Endometrial microvascular endothelial cells (primary cell): ENCODE data around the gene SOX15. TPM values are rescaled to one million over a fixed set of nuclear protein-coding genes. Genes with fewer than 3 reads are reported as not detected.
"Not testable (repeated sequence)": the region's sequence is repeated elsewhere in the genome, so short reads cannot be mapped to it uniquely, and the experiment has no call there.

Source experiments
- in situ Hi-C: cut with HindIII; loops from 2 replicates; pipeline ENCODE4 v1.10.0; 2017; ENCODE audit warnings: low sequenced_read_pairs, low pct_unique_long_range_greater_than_20kb; ENCODE audit errors: inconsistent ontology term
- total RNA-seq: library from RNA; depleted of rRNA; stranded (reverse); fragments of >200 nt; gene quantifications from one replicate; pipeline ENCODE4 v1.2.3, GENCODE V29; 2015; ENCODE audit errors: inconsistent ontology term

SOX15 gene
- not detected for total RNA-seq

DNA sequence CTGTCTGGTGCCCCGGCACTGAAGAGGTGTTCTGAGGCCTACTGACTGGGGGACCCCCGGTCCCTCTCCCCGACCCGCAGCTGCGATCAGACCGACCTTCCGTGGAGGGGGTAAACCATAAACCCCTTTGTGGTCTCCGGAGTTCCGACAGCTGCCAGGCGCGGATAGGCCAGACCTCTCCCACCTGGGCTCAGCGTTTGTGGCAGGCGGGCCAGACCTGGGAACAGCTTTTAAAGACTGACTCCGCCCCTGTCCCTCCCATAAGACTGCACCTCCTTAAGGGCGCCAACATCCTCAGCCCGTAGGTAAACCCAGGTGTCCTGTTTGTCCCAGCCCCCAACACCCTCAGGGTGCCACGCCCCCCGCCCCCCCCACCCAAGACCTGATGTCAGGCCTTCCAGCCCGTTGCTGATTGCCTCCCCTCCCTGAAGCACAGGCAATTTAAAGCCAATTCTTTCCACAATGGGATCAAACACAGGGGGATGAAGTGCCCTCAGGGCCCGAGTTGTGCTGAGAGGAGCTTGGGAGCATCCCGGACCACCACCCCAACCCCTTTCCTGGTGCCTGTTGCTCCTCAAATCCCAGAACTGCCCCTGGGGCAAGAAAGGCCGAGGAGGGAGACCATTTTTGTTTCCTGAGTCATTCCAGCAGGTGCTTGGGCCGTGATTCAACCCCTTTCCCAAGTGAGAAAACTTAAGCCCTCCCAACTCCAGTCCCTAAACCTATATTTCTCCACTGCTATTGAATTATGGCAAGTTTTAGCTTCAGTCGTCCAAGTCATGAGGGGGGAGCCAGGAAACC, at the start of gene SOX15:
TSS of gene SOX15 (minus strand) at position 204 of the 801 bp plus-strand sequence. CDS start 418 bp downstream, outside the sequence.
- in situ Hi-C loops = no loop called here

DNA sequence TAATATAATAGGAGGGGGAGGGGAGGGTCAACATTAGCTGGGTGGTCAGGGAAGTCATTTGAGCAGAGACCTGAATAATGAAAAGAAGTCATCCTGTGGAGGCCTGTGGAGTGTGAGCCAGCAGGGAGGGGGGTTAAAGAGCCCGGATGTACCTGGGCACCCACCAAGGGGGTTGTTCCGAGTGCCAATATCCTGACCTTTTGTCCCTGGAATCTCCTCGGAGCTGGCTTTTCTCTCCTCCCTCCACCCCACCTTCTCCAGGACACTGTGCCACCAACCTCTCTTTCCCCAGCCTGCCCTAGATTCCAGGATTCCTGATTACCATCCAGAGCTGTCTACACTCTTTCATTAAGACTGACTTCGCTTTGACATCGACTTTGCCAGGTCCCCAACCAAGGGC, 46.3 kb upstream of the SOX15 start:
- in situ Hi-C loops = no loop called here

DNA sequence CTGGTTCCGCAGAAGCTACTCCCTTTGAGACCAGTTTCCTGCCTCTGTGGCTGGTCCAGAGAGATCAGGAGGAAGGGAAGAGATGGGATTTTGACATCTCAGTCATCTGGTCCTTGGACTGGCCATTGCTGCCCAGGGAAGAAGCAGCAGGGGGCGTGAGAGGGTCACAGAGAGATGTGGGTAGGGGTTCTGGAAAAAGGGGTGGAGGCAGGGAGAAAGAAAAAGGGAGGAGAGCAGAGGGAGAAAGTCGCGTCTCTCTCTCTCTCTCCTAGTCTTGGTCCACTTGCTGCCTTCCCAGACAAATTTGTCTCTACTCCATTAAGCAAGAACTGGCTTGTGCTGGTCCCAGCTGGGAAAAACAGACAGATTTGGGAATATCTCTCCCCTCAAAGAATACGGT, 44.5 kb upstream of the SOX15 start:
- in situ Hi-C loops = no loop called here

DNA sequence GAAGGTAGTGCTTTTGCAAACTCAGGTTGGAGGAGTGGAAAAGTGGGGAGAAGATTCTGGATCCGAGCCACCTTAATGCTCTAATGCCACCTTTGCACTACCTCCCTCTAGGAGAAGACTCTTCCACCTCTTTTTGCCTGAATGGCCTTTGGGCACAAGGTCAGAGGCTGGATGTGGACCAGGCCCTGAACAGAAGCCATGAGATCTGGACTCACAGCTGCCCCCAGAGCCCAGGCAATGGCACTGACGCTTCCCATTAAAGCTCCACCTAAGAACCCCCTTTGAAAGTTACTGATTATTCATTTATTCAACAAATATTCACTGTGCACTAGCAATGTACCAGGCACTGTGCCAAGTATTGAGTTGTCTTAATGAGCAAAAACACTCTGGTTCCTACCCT, 43.2 kb upstream of the SOX15 start:
- in situ Hi-C loops = no loop called here

DNA sequence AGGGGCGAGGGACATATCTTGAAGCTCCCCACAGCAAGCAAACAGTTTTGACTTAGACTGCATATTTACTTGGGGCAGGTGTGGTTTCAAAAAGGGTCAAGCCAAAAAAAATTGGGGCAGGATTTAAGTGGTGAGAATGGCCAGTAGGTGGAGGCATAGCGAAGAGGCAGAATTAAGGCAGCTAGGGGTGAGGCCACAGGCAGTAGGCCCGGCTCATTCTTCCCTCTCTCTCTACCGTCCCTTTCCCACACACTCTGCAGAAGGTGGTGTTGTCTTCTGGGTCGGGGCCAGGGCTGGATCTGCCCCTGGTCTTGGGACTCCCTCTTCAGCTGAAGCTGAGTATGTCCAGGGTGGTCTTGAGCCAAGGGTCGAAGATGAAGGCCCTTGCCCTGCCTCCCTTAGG, 42.6 kb upstream of the SOX15 start:
- in situ Hi-C loops = no loop called here

DNA sequence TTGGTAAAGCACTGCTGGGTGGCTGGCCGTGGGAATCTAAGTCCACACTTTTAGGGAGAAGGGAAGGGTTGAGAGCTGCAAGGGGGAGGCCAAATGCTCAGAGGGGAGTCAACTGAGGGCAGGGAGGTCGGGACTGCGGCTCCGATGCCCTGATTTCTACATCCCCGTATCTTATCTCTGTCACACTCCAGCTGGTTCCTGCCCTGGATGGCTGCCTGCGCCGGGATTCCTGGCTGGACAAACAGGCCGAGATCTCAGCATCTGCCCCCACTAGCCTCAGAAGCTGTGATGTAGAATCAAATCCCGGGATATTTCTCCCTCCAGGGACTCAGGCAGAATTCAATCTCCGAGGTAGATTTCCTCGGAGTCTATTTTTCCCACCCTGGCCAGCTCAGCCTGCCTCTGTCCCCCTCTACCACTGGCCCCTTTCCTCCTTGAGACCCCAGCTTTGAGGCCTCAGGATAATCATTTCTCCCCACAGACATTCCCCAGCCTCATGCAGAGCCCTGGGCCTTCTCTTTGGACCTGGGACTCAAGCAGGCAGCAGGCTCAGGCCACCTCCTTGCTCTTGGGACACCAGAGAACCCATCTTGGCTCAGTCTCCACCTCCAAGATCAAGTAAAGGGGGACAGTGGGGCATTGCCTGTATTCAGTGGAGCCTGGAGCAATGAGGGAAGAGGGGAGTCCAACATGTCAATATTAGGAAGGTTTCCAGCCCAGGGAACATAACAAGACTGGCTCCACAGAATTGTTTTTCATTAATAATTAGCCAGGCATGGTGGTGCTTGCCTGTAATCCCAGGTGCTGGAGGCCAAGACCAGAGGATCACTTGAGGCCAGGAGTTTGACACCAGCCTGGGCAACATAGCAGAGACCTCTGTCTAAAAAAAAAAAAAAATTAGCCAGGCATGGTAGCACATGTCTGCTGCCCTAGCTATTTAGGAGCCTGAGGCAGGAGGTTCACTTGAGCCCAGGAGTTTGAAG, 41.8 kb upstream of the SOX15 start:
- in situ Hi-C loops = no loop called here

DNA sequence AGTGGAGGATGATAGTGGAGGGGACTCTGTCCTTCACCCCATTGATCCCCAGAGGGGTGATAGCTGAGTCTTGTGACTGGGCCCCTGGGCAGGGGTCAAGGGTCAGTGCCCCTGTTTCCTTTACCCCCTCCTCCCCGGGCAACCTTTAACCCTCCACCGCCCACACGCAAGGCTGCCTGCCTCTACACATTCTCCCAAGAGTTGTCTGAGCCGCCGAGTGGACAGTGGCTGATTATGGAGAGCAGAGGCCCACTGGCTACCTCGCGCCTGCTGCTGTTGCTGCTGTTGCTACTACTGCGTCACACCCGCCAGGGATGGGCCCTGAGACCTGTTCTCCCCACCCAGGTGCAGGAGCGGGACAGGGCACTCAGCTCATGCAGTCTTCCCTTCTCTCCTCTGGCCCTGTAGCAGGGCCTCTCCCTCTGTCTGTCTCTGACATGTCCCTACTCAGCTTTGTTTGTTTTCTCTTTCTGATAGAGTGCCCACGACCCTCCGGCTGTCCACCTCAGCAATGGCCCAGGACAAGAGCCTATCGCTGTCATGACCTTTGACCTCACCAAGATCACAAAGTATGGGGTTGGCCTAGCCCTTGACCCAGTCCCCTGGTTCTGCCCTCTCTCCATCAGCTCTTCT, 40.2 kb upstream of the SOX15 start, which contains the start of gene SHBG:
TSS of gene SHBG (plus strand) at position 197 of the 633 bp plus-strand sequence. CDS start at position 235, 38 bp downstream.
- in situ Hi-C loops = no loop called here

DNA sequence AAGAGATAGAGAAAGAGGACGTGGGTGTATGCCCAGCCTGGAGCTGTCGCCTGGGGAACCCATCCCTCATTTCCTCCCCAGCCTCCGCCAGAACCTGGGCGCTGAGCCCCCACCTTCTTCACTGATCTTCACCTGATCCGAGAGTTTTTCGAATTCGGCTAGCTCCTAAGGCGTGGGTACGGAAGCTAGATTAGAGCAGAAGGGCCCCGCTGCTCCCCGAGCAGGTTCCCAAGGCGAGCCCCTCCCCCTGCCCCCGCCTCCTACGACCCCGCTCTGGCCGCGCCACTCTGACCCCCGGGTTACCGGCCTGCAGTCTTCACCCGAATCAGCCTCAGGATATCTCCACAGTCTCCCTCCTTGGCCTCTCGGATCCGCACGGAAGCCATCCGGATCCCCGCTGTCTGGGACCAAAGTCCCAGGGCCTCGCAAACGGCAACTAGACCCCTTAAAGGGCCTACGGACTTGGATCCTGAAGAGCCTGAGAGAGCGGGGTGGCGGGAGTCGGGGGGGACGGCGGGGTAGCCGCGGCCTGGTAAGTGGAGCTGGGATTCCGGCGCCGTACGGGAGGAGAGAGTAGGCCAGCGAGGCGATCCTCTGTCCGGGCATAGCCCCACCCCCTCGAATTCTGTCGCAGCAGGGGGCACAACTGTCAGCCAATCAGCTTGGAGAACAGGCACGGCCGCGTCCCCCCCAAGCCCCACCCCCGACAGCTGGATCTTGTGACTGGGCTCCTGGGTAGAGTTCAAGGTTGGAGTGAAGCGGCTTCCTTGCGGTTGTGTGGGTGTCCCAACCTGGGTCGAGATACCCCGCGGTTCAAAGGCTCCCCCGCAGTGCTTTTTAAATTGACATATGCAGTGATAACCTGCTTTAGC, 37.6 kb upstream of the SOX15 start, which contains the start of gene SAT2:
TSS of gene SAT2 (minus strand) at position 572 of the 872 bp plus-strand sequence. CDS start at position 386, 186 bp downstream.
- in situ Hi-C loops = no loop called here

DNA sequence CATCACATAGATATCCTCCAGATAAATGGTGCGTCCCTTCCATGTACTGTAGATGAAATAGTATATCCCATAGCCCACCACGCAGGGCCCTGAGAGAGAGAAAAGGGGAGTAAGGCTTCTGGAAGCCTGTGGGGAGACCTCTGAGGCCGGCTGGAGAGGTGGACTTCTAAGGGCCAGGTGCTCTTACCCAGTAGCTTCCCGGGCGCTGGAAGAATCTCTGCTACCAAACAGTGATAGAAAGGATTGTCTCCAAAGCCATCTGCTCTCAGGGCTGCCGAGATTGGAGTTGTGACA, 37.0 kb upstream of the SOX15 start:
- in situ Hi-C loops = no loop called here

DNA sequence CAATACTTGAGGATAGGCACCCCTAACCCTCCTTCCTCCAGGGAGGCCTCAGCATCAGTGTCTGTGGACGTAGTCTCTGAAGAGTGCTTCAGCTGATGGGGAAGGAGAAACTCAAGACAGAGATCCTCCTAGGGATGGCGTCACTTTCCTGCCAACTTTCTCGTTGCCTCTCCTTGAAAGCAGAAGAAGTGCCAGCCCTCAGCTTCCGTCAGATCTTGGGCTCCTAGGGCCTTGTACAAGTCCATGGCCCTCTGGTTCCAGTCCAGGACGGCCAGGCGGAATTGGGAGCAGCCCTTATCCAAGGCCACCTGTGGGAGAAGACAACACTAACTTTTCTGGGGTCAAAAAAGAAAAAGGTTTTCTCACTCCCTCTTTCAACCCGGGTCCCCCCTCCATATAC, 36.4 kb upstream of the SOX15 start:
- in situ Hi-C loops = no loop called here

DNA sequence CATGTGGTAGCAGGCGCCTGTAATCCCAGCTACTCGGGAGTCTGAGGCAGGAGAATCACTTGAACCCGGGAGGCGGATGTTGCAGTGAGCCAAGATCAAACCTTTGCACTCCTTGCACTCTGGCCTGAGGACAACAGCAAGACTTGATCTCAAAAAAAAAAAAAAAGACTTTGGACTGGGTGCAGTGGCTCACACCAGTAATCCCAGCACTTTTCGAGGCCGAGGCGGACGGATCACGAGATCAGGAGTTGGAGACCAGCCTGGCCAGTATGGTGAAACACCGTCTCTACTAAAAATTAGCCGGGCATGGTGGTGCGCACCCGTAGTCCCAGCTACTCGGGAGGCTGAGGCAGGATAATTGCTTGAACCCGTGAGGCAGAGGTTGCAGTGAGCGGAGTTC, 35.9 kb upstream of the SOX15 start:
- in situ Hi-C loops = not testable (repeated sequence)

DNA sequence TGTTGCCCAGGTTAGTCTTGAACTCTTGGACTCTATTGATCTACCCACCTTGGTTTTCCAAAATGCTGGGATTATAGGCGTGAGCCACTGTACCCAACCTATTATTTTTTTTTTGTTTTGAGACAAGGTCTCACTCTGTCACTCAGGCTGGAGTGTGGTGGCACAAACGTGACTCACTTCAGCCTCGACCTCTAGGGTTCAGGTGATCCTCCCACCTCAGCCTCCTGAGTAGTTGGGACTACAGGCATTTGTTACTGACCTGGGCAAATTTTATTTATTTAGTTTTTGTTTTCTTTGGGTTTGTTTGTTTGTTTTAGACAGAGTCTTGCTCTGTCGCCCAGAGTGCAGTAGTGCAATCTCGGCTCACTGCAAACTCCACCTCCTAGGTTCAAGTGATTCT, 33.8 kb upstream of the SOX15 start:
- in situ Hi-C loops = no loop called here

DNA sequence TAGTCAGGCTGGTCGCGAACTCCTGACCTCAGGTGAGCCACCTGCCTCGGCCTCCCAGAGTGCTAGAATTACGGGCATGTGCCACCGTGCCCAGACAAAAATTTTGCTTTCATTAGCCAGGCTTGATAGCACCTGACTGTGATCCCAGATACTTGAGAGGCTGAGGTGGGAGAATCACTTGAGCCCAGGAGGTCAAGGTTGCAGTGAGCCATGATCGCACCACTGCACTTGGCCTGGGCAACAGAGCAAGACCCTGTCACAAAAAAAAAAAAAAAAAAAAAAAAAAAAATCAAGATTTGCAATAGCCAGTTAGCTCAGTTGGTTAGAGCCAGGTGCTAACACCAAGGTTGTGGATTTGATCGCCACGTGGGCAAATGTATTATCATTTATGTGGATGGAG, 30.9 kb upstream of the SOX15 start:
- in situ Hi-C loops = no loop called here

DNA sequence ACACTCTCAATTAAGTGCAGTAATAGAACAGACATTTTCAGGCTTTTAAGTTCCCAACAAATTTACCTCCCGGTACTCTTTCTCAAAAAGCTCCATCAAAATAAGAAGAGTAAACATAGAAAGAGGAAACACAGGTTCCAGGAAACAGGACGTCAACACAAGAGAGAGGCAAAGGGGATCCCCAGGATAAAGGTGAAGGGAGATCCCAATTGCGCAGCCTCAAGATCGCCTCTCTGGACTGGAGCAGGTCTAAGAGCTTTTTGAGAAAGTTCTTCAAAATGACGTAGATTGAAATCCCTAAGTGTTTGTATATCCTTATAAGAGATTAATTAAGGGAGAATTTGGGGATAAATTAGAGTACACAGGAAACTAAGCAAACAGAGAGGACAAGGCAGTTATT, 28.7 kb upstream of the SOX15 start:
- in situ Hi-C loops = no loop called here

DNA sequence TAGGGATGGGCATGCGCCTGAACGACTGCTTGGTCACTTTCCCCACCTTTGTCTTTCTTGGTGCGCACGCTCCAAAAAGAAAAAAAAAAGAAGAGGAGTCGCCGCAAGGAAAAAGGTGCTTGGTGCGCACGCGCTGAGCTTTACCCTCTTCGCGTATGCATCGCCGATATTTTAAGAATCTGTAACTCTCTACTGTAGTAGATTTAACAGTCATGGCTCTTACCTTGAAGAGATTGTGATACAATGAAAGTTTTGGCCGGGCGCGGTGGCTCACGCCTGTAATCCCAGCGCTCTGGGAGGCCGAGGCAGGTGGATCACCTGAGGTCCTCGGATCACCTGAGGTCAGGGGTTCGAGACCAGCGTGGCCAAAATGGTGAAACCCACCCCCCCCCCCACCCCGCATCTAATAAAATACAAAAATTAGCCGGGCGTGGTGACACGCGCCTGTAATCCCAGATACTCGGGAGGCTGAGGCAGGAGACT, 25.4 kb upstream of the SOX15 start:
- in situ Hi-C loops = no loop called here

DNA sequence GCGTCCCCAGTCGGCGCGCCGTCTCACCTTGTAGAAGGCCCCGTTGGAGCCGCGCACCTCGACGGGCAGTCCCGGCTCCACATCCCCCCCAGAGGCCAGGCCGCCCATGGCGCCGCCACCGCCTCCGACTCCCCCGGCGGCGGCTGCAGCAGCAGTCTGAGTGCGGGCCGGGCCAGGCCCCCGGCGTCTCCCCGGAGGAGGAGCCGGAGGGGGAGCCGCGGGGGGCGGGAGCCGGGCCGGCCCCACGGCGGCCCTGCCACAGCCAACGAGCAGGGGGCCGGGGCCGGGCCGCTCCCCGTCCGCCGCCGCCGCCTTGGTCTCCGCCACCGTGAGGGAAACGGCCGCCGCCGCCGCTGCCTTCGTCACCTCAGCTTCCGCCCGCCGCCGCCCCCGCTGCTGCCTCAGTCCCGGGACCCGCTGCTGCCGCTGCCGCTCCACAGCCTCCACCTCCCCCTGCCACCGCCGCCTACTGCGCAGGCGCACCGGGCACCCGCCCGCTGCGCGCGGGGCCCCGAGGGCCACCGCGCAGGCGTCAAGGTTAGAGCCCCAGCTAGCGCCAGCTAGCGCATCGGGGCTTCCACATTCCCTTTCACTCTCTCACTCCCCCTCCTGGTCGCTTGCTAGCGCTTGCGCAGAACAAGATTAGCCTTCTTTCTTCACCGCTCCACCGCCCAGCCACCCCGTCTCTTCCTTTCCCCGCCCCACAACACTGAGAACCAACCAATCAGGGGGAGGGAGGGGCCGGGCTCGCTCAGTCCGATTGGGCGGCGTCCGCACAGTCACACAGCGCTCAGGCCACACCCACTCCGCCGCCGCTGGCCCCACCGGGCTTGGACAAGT, 24.8 kb upstream of the SOX15 start, which contains the start of gene FXR2:
TSS of gene FXR2 (minus strand) at position 473 of the 840 bp plus-strand sequence. CDS start at position 108, 365 bp downstream.
- in situ Hi-C loops = no loop called here

DNA sequence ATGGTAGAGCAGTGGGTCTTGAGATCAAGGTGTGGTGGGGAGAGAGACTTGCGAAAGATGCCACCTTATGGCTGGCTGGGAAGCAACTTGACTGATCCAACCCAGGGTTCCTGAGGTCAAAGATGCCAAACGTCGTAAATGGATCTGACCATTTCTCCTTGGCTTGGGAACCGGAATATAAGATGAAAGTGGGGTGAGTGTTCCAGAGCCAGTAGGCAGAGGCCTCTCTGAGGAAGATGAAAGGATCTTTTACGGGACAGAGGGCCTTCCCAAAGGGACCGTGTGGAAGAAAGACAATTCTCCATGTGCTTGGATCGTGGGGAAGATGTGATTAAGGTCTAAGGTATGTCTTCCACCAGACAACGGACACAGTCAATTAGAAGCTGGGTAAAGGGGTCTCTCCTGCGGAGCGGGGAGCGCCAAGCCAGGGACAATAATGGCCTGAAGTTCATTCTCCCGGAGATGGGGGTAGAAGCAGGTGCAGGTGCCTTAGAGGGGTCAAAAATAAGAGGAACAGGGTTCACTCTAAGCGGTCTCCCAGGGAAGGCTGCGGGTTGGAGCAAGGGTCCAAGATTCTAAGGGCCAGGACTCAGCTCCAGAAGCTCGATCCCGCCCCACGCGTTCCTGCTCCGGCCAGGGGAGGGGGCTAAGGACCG, 24.0 kb upstream of the SOX15 start:
- in situ Hi-C loops = no loop called here
